ENCODE data around the gene TM2D3. TPM values are rescaled to one million over a fixed set of nuclear protein-coding genes. Genes with fewer than 3 reads are reported as not detected.
"Not testable (repeated sequence)": the region's sequence is repeated elsewhere in the genome, so short reads cannot be mapped to it uniquely, and the experiment has no call there.

Gene TM2D3
- polyA plus RNA-seq, 6 donors from 2014 or later: 32.5 to 90.4 (median 49.4) TPM

- no peak overlapping the region for H3K4me3 Mint-ChIP-seq
- H3K9me3 Mint-ChIP-seq: no peaks in the 10 kb centered on the region
- DNase-seq: no peak
- H3K27me3 Mint-ChIP-seq: no peaks in the 10 kb centered on the region
- peaks cover 0 to 18% of the 10 kb centered on the region in 2 donors for H3K36me3 Mint-ChIP-seq
- ATAC-seq (ENCODE audit: low read depth in 2 of 2): no peak
- H3K27ac Mint-ChIP-seq: peak overlapping the region in 2 of 6 donors; percentile 27 to 43
- H3K4me1 Mint-ChIP-seq: peaks cover 5 to 11% (median 6%) of the 10 kb centered on the region in 3 donors
Measured at GRCh38 chr15:101635944-101636727, 16.0 kb downstream of the TM2D3 start.

- no peaks in the 10 kb centered on the region for H3K9me3 Mint-ChIP-seq
- no peaks in the 10 kb centered on the region for H3K27me3 Mint-ChIP-seq
- H3K36me3 Mint-ChIP-seq: peaks cover 0 to 5% of the 10 kb centered on the region in 2 donors
- no peak for DNase-seq
- no peak for ATAC-seq (ENCODE audit: low read depth in 2 of 2)
- peak overlapping the region in 2 of 6 donors; percentile 57 to 59 for H3K27ac Mint-ChIP-seq
- no peak overlapping the region for H3K4me3 Mint-ChIP-seq
- H3K4me1 Mint-ChIP-seq: no peaks in the 10 kb centered on the region
Measured at GRCh38 chr15:101633356-101633755, 18.8 kb downstream of the TM2D3 start.

- not testable (repeated sequence) for ATAC-seq (ENCODE audit: low read depth in 2 of 2); H3K4me3 Mint-ChIP-seq
- H3K9me3 Mint-ChIP-seq: peaks cover 0 to 14% (median 6%) of the 10 kb centered on the region in 7 donors
Measured at GRCh38 chr15:101626729-101627128, 25.5 kb downstream of the TM2D3 start.

GRCh38 chr15:101625980-101626379 is 26.2 kb downstream of the TM2D3 start:
- no peak for DNase-seq
- peaks cover 2 to 12% (median 5%) of the 10 kb centered on the region in 3 donors for H3K4me1 Mint-ChIP-seq
- H3K4me3 Mint-ChIP-seq: no peak overlapping the region
- no peaks in the 10 kb centered on the region for H3K27me3 Mint-ChIP-seq
- no peak for ATAC-seq (ENCODE audit: low read depth in 2 of 2)
- H3K36me3 Mint-ChIP-seq: peaks cover 26 to 40% of the 10 kb centered on the region in 2 donors
- H3K9me3 Mint-ChIP-seq: peaks cover 0 to 14% (median 6%) of the 10 kb centered on the region in 7 donors
- no peak overlapping the region for H3K27ac Mint-ChIP-seq

More at GRCh38 chr15:101626729-101627128, 25.5 kb downstream of the TM2D3 start:
- peaks cover 0 to 11% (median 3%) of the 10 kb centered on the region in 3 donors for H3K4me1 Mint-ChIP-seq
- not testable (repeated sequence) for H3K27ac Mint-ChIP-seq, H3K27me3 Mint-ChIP-seq, DNase-seq
- peaks cover 22 to 40% of the 10 kb centered on the region in 2 donors for H3K36me3 Mint-ChIP-seq

GRCh38 chr15:101625184-101625583 is 27.0 kb downstream of the TM2D3 start:
- Mint-ChIP-seq H3K27me3 (no peaks in the 10 kb centered on the region), H3K4me1 (peaks cover 9 to 15% (median 11%) of the 10 kb centered on the region in 3 donors), H3K9me3 (peaks cover 0 to 14% (median 6%) of the 10 kb centered on the region in 7 donors), H3K27ac (peak overlapping the region in 1 of 6 donors; percentile 61), H3K36me3 (peaks cover 26 to 40% of the 10 kb centered on the region in 2 donors), H3K4me3 (no peak overlapping the region)
- no peak for DNase-seq
- ATAC-seq (ENCODE audit: low read depth in 2 of 2): no peak

- ATAC-seq (ENCODE audit: low read depth in 2 of 2) (no peak), DNase-seq (no peak)
- H3K4me1 Mint-ChIP-seq: peaks cover 9 to 17% (median 11%) of the 10 kb centered on the region in 3 donors
- H3K27me3 Mint-ChIP-seq: no peaks in the 10 kb centered on the region
- peaks cover 26 to 40% of the 10 kb centered on the region in 2 donors for H3K36me3 Mint-ChIP-seq
- peaks cover 0 to 14% (median 6%) of the 10 kb centered on the region in 7 donors for H3K9me3 Mint-ChIP-seq
- peak overlapping the region in 2 of 6 donors; percentile 2 to 56 for H3K27ac Mint-ChIP-seq
- H3K4me3 Mint-ChIP-seq: no peak overlapping the region
Measured at GRCh38 chr15:101623367-101624304, 28.5 kb downstream of the TM2D3 start.

GRCh38 chr15:101621961-101622360 is 30.2 kb downstream of the TM2D3 start:
- Mint-ChIP-seq H3K36me3 (peaks cover 26 to 45% of the 10 kb centered on the region in 2 donors), H3K9me3 (peaks cover 0 to 14% (median 6%) of the 10 kb centered on the region in 7 donors), H3K27me3 (no peaks in the 10 kb centered on the region), H3K27ac (peak overlapping the region in 2 of 6 donors; percentile 3 to 45), H3K4me3 (no peak overlapping the region), H3K4me1 (peaks cover 9 to 18% (median 11%) of the 10 kb centered on the region in 3 donors)
- ATAC-seq (ENCODE audit: low read depth in 2 of 2) (no peak), DNase-seq (no peak)

- Mint-ChIP-seq H3K27ac (no peak overlapping the region), H3K4me3 (peak overlapping the region in 1 of 8 donors; percentile 10), H3K27me3 (no peaks in the 10 kb centered on the region), H3K36me3 (peaks cover 25 to 40% of the 10 kb centered on the region in 2 donors), H3K9me3 (peaks cover 0 to 14% (median 6%) of the 10 kb centered on the region in 7 donors), H3K4me1 (peaks cover 9 to 14% (median 11%) of the 10 kb centered on the region in 3 donors)
- no peak for DNase-seq
- ATAC-seq (ENCODE audit: low read depth in 2 of 2): no peak
Measured at GRCh38 chr15:101620671-101621070, 31.5 kb downstream of the TM2D3 start.

GRCh38 chr15:101619615-101619865 is 32.6 kb downstream of the TM2D3 start:
- Mint-ChIP-seq H3K4me1 (peaks cover 8 to 14% (median 9%) of the 10 kb centered on the region in 3 donors), H3K4me3 (no peak overlapping the region)

GRCh38 chr15:101618851-101619614 is 33.1 kb downstream of the TM2D3 start:
- ATAC-seq (ENCODE audit: low read depth in 2 of 2) (no peak), DNase-seq (no peak)
- Mint-ChIP-seq H3K27ac (peak overlapping the region in 1 of 6 donors; percentile 45), H3K9me3 (peaks cover 0 to 12% (median 6%) of the 10 kb centered on the region in 7 donors), H3K4me3 (no peak overlapping the region), H3K4me1 (peaks cover 8 to 14% (median 9%) of the 10 kb centered on the region in 3 donors), H3K36me3 (peaks cover 15 to 29% of the 10 kb centered on the region in 2 donors), H3K27me3 (no peaks in the 10 kb centered on the region)

More at GRCh38 chr15:101619615-101619865, 32.6 kb downstream of the TM2D3 start:
- Mint-ChIP-seq H3K27ac (no peak overlapping the region), H3K36me3 (peaks cover 20 to 35% of the 10 kb centered on the region in 2 donors), H3K27me3 (no peaks in the 10 kb centered on the region), H3K9me3 (peaks cover 0 to 14% (median 6%) of the 10 kb centered on the region in 7 donors)
- DNase-seq (no peak), ATAC-seq (ENCODE audit: low read depth in 2 of 2) (no peak)

GRCh38 chr15:101618076-101618475 is 34.1 kb downstream of the TM2D3 start:
- DNase-seq: no peak
- Mint-ChIP-seq H3K27me3 (no peaks in the 10 kb centered on the region), H3K36me3 (peaks cover 6 to 20% of the 10 kb centered on the region in 2 donors), H3K4me3 (no peak overlapping the region), H3K4me1 (peaks cover 8 to 14% (median 9%) of the 10 kb centered on the region in 3 donors), H3K9me3 (peaks cover 0 to 6% (median under 1%) of the 10 kb centered on the region in 7 donors), H3K27ac (no peak overlapping the region)
- no peak for ATAC-seq (ENCODE audit: low read depth in 2 of 2)

- Mint-ChIP-seq H3K4me1 (peaks cover 8 to 13% (median 9%) of the 10 kb centered on the region in 3 donors), H3K36me3 (peaks cover 5 to 14% of the 10 kb centered on the region in 2 donors), H3K4me3 (no peak overlapping the region), H3K27me3 (no peaks in the 10 kb centered on the region), H3K9me3 (peaks cover 0 to 4% (median 0%) of the 10 kb centered on the region in 7 donors), H3K27ac (peak overlapping the region in 1 of 6 donors; percentile 75)
- ATAC-seq (ENCODE audit: low read depth in 2 of 2): no peak
- no peak for DNase-seq
Measured at GRCh38 chr15:101617390-101617965, 34.7 kb downstream of the TM2D3 start.
